Kidney epithelial cell (primary cell): ENCODE measurements around the gene BRI3BP. TPM values are rescaled to one million over a fixed set of nuclear protein-coding genes. Genes with fewer than 3 reads are reported as not detected.
"Not testable (repeated sequence)": the region's sequence is repeated elsewhere in the genome, so short reads cannot be mapped to it uniquely, and the experiment has no call there.

Experiments
- DNase-seq: peaks from one replicate; pipeline ENCODE4 v3.0.0-alpha.2; 2010; ENCODE audit warnings: low read depth
- H3K27me3 ChIP-seq: 2 replicates; pipeline ENCODE4 v1.6.0; 2011; ENCODE audit warnings: low read length; ENCODE audit not compliant: control insufficient read depth, insufficient read depth
- H3K36me3 ChIP-seq: 2 replicates; pipeline ENCODE4 v1.5.1; 2011; ENCODE audit warnings: low read length; ENCODE audit not compliant: control insufficient read depth, insufficient read depth
- H3K4me3 ChIP-seq: 2 replicates; pipeline ENCODE4 v1.5.1; 2011; ENCODE audit warnings: low read depth, mild to moderate bottlenecking, control low read depth, low read length
- total RNA-seq: library from RNA; depleted of rRNA; stranded (reverse); fragments of >200 nt; gene quantifications from 2 replicates; pipeline ENCODE4 v1.2.3, GENCODE V29; 2015
- TF ChIP-seq, protein P1 (sequence below): IDR thresholded peaks from 2 replicates; pipeline ENCODE4 v1.5.1; 2011; ENCODE audit warnings: mild to moderate bottlenecking, moderate library complexity, low read length, control low read depth, inconsistent platforms; ENCODE audit not compliant: insufficient read depth, poor library complexity, severe bottlenecking

BRI3BP gene
- total RNA-seq, 1 donor from 2014 or later = 7.3 TPM

DNA sequence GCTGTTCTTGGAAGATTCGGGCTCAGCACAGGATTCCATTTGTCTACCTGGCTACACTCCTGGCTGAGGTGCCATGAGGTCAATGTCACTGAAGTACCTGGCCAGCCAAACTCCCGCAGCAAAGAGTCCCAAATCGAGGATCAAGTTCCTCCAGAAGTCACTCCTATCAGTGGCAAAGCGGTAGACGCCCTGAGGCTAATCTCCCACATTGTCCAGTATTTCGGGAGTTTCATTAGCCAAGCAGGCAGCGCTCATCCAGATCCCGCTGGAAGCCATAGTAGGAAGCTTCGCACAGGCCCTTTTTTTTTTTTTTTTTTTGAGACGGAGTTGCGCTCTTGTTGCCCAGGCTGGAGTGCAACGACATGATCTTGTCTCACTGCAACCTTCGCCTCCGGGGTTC lies 62.9 kb downstream of the BRI3BP start:
- no peak for DNase-seq
- H3K36me3 ChIP-seq = no peaks in the 10 kb centered on the region
- no peak overlapping the region for H3K4me3 ChIP-seq
- H3K27me3 ChIP-seq = no peaks in the 10 kb centered on the region
- TF ChIP-seq, protein P1, sequence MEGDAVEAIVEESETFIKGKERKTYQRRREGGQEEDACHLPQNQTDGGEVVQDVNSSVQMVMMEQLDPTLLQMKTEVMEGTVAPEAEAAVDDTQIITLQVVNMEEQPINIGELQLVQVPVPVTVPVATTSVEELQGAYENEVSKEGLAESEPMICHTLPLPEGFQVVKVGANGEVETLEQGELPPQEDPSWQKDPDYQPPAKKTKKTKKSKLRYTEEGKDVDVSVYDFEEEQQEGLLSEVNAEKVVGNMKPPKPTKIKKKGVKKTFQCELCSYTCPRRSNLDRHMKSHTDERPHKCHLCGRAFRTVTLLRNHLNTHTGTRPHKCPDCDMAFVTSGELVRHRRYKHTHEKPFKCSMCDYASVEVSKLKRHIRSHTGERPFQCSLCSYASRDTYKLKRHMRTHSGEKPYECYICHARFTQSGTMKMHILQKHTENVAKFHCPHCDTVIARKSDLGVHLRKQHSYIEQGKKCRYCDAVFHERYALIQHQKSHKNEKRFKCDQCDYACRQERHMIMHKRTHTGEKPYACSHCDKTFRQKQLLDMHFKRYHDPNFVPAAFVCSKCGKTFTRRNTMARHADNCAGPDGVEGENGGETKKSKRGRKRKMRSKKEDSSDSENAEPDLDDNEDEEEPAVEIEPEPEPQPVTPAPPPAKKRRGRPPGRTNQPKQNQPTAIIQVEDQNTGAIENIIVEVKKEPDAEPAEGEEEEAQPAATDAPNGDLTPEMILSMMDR = no peak

DNA sequence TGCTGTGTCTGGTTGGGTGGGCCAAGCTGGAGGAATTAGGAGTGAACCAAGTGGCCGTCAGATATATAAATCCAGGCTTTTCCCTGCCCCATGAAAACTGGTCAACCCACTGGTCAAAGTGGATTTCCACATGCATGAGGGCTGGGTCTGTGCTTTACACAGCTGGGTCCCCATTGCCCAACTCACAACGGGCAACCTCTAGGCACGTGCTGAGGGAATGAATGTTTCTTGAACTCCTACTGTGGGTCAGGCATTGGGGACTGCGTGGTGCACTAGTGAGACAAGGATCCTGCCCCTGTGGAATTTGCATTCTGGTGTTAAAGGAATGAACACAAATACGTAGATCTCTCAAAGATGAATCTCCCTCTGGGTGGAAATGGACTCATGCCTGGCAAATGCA lies 64.3 kb downstream of the BRI3BP start:
- Histone ChIP-seq H3K36me3 (no peaks in the 10 kb centered on the region), H3K27me3 (no peaks in the 10 kb centered on the region), H3K4me3 (no peak overlapping the region)
- DNase-seq = no peak
- TF ChIP-seq, protein P1 = no peak

DNA sequence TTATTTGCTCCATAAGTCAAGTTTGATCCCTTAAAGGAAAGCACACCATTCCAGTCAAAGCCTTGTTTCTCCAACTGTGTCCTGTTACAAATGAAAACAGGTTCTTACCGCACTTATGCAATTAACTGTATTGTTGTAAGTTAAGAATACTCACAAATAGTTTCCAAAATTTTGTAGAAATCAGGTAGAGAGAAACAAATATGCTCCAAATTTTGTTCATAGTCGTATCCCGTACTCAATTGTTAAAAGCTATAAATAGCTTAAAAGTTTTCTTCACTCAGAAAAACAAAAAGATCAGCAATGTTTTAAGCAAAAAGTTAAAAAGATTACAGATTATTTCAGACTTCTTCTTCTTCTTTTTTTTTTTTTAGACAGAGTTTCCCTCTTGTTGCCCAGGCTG lies 67.8 kb downstream of the BRI3BP start:
- no peak for DNase-seq
- TF ChIP-seq, protein P1 = no peak
- Histone ChIP-seq H3K4me3 (no peak overlapping the region), H3K27me3 (no peaks in the 10 kb centered on the region), H3K36me3 (no peaks in the 10 kb centered on the region)

DNA sequence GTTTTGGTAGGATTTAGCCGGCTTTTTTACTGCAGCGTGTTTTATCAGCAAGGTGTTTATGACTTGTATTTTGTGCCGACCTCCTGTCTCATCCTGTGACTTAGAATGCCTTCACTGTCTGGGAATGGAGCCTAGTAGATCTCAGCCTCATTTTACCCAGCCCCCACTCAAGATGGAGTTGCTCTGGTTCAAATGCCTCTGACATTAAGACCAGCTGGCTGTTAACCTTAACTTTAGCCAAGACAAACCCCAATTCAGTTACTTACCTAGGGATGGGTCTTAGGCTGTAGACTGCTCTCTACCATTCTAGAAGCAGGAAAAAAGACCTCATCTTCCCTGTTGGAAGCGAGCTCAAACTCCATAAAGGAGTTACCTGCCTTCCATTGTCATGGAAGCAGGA lies 70.1 kb downstream of the BRI3BP start:
- H3K4me3 ChIP-seq, DNase-seq, H3K36me3 ChIP-seq, H3K27me3 ChIP-seq: not testable (repeated sequence)

DNA sequence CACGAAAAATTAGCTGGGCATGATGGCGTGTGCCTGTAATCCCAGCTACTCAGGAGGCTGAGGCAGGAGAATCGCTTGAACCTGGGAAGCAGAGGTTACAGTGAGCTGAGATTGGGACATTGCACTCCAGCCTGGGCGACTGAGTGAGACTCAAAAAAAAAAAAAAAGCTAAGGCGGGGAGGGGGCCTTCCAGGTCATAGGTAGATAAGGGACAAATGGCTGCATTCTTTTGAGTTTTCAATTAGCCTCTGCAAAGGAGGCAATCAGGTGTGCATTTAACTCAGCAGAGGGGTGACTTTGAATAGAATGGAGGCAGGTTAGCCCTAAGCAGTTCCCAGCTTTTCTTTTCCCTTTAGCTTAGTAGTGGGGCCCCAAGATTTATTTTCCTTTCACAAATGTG lies 71.0 kb downstream of the BRI3BP start:
- TF ChIP-seq, protein P1 = no peak
- DNase-seq = no peak
- Histone ChIP-seq H3K36me3 (no peaks in the 10 kb centered on the region), H3K27me3 (no peaks in the 10 kb centered on the region), H3K4me3 (peak overlapping the region; percentile 47)

DNA sequence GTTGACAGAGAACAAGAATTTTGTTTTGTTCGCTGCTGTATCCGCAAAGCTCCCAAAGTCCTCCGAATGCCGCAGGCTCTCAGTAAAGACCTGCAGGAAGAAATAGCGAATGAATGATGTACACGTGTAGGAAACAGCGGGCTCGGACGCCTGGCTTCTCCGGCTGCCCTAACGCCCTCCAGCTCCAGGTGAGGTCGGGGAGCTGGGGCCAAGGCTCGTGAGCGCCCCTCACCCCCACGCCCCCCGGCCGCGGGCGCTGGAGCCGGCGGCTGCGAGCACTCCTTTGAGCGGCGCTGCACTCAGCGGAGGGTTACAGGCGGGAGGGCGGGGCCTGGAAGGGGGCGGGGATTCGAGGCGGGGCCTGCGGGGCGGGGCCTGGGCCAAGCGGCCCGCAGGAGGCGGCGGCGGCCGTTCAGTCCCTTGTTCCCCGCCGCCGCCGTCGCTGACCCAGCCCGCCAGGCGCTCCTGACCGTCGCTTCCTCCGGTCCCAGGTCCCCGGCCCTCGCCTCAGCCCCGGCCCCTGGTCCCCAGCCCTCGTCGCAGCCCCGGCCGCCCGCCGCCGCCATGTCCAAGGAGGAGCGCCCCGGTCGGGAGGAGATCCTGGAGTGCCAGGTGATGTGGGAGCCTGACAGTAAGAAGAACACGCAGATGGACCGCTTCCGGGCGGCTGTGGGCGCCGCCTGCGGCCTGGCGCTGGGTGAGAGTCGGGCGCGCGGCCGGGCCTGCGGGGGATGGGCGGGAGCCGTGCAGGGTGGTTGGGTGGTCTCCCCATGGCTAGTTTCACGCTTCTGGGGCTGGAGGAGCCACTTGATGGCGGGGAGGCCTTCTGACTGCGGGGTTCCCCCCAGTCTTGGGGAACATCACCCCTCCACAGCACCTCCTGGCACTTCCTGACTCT lies 71.8 kb downstream of the BRI3BP start, which contains the start of gene AACS:
TSS of gene AACS (plus strand) at position 415 of the 898 bp plus-strand sequence. CDS start at position 565, 150 bp downstream.
- TF ChIP-seq, protein P1 = no peak
- H3K36me3 ChIP-seq = no peaks in the 10 kb centered on the region
- no peak for DNase-seq
- peak within 1 kb of the TSS; percentile 47 for H3K4me3 ChIP-seq
- H3K27me3 ChIP-seq = no peaks in the 10 kb centered on the region
